Adrenal gland (tissue), 19 donors: Measurements from ENCODE around the gene DGCR8. TPM values are rescaled to one million over a fixed set of nuclear protein-coding genes. Genes with fewer than 3 reads are reported as not detected.

Source experiments
- DNase-seq, 7 donors: peaks; one replicate each; pipeline ENCODE4 v3.0.0-alpha.2; 2019 to 2020
- H3K27ac ChIP-seq, 5 donors: fragments of 200-600 bp; sonication (generic) in 4 of 5; 1 replicate in 3 of 5; 2 replicates in 2 of 5; pipeline versions ENCODE4 v1.5.1 to v1.8.0; 2016 to 2020; ENCODE audit warnings: mild to moderate bottlenecking in 1 of 5
- H3K27me3 ChIP-seq: fragments of 200-600 bp; 2 replicates; pipeline ENCODE4 v1.8.0; 2021
- H3K36me3 ChIP-seq, 2 donors: fragments of 200-600 bp; replicated peaks in 1 of 2; 1 replicate in 1 of 2; 2 replicates in 1 of 2; pipeline versions ENCODE4 v1.5.1 to v1.8.0; 2018 to 2022
- H3K4me1 ChIP-seq, 2 donors: fragments of 200-600 bp; replicated peaks in 1 of 2; 1 replicate in 1 of 2; 2 replicates in 1 of 2; pipeline versions ENCODE4 v1.5.1 to v1.8.0; 2018 to 2021
- H3K4me3 ChIP-seq, 4 donors: fragments of 200-600 bp; sonication (generic) in 3 of 4; one replicate each; pipeline ENCODE4 v1.5.1; 2016 to 2018
- H3K9me3 ChIP-seq, 3 donors: fragments of 200-600 bp; sonication (generic) in 1 of 3; replicated peaks in 1 of 3; 1 replicate in 2 of 3; 2 replicates in 1 of 3; pipeline versions ENCODE4 v1.5.1 to v1.8.0; 2016 to 2021
- POLR2A ChIP-seq, 2 donors: fragments of 450-650 bp; IDR thresholded peaks; one replicate each; pipeline ENCODE4 v1.6.1; 2017; ENCODE audit warnings: antibody characterized with exemption in 2 of 2, mild to moderate bottlenecking in 2 of 2, moderate library complexity in 1 of 2
- WGBS, 4 donors: extraction: QIAGEN DNeasy Blood & Tissue Kit in 2 of 4; methylation state at CpG; one replicate each; pipeline versions ENCODE4 v1.1.5 to v1.1.7; 2013 to 2017; 5-methylcytosine and 5-hydroxymethylcytosine counted together
- intact Hi-C, 2 donors: fragments of 100-400 bp; cut with DNase I; formaldehyde crosslinking; loops; one replicate each; pipeline versions ENCODE4 v1.14.1 to v1.15.0; 2022 to 2023
- long read RNA-seq, 10 donors: library from polyadenylated mRNA in 3 of 10; unstranded in 2 of 10; stranded (forward) in 1 of 10; transcript quantifications; one replicate each; pipeline ENCODE4 v2.0.0 and lab custom pipeline, GENCODE V29; 2021 to 2026
- polyA plus RNA-seq, 3 donors: library from polyadenylated mRNA; stranded (reverse); fragments of 200-250 nt in 2 of 3; fragments of 350-450 nt in 1 of 3; fragmentation: Illumina TruSeq in 1 of 3; extraction: RNeasy Lipid Tissue Mini Kit (QIAGEN cat#74804) in 1 of 3; gene quantifications; one replicate each; pipeline ENCODE4 v1.2.3, GENCODE V29; 2013 to 2014
- total RNA-seq, 9 donors: library from RNA; depleted of rRNA in 4 of 9; stranded (reverse); fragments of >200 nt in 4 of 9; fragments of 120-200 nt in 1 of 9; fragmentation: NEBNext Ultra II Directional in 1 of 9; extraction: Animal tissue kit (Norgen Biotek cat#: 25700) in 1 of 9; gene quantifications; one replicate each; pipeline versions ENCODE4 v1.1.0 to v1.2.4, GENCODE V29; 2013 to 2023
- TF ChIP-seq, protein P1 (sequence below), 6 experiments: fragments of 450-650 bp in 4 of 6; fragments of 200-600 bp in 2 of 6; sonication (generic) in 1 of 6; IDR thresholded peaks; 1 replicate in 5 of 6; 2 replicates in 1 of 6; pipeline versions ENCODE4 v1.5.1 to v1.8.0; 2016 to 2021; ENCODE audit warnings: antibody characterized with exemption in 6 of 6, mild to moderate bottlenecking in 2 of 6, moderate library complexity in 1 of 6
- donor health status: healthy with polysubstance abuse.
- donor health status: Bipolar disorder and iron deficiency.
- donor health status: DM: yes; HTN: yes; CAD: no.
- donor health status: DM: no; HTN: no; CAD: no.
- donor health status: DM: no; HTN: no; CAD: no.
- donor health status: DM: yes; HTN: yes; CAD: no.

The DGCR8 gene
- total RNA-seq (10 to 100 TPM in 8 of 9 donors, 1 to 10 TPM in 1; 7.2 to 32.2 (median 21.6) TPM), polyA plus RNA-seq (10 to 100 TPM; 16.3 to 31.0 (median 25.9) TPM)
- long read RNA-seq, donor 1, full-length matches to known transcripts, result 2 of 2 reads
- long read RNA-seq, donor 1, partial matches to known transcripts, result 0 of 2 reads
- long read RNA-seq, donor 1, other reads (novel, unspliced or antisense), result 0 of 2 reads
- long read RNA-seq, donor 2, partial matches to known transcripts, result 21 of 21 reads
- long read RNA-seq, donor 2, other reads (novel, unspliced or antisense), result 0 of 21 reads
- long read RNA-seq, donor 3, full-length matches to known transcripts, result 1 of 1 reads
- long read RNA-seq, donor 3, partial matches to known transcripts, result 0 of 1 reads
- long read RNA-seq, donor 3, other reads (novel, unspliced or antisense), result 0 of 1 reads
- long read RNA-seq, donor 4, partial matches to known transcripts, result 0 of 1 reads
- long read RNA-seq, donor 4, other reads (novel, unspliced or antisense), result 1 of 1 reads
- long read RNA-seq, donor 5, full-length matches to known transcripts, result 12 of 18 reads
- long read RNA-seq, donor 5, partial matches to known transcripts, result 1 of 18 reads
- long read RNA-seq, donor 5, other reads (novel, unspliced or antisense), result 5 of 18 reads
- long read RNA-seq, donor 6, full-length matches to known transcripts, result 2 of 5 reads
- long read RNA-seq, donor 6, partial matches to known transcripts, result 0 of 5 reads
- long read RNA-seq, donor 6, other reads (novel, unspliced or antisense), result 3 of 5 reads
- long read RNA-seq, donor 7, result 0 reads
- long read RNA-seq, donor 8, full-length matches to known transcripts, result 6 of 6 reads
- long read RNA-seq, donor 8, partial matches to known transcripts, result 0 of 6 reads
- long read RNA-seq, donor 8, other reads (novel, unspliced or antisense), result 0 of 6 reads
- long read RNA-seq, donor 9, result 0 reads
- long read RNA-seq, donor 10, partial matches to known transcripts, result 0 of 1 reads
- long read RNA-seq, donor 10, other reads (novel, unspliced or antisense), result 0 of 1 reads

DNA sequence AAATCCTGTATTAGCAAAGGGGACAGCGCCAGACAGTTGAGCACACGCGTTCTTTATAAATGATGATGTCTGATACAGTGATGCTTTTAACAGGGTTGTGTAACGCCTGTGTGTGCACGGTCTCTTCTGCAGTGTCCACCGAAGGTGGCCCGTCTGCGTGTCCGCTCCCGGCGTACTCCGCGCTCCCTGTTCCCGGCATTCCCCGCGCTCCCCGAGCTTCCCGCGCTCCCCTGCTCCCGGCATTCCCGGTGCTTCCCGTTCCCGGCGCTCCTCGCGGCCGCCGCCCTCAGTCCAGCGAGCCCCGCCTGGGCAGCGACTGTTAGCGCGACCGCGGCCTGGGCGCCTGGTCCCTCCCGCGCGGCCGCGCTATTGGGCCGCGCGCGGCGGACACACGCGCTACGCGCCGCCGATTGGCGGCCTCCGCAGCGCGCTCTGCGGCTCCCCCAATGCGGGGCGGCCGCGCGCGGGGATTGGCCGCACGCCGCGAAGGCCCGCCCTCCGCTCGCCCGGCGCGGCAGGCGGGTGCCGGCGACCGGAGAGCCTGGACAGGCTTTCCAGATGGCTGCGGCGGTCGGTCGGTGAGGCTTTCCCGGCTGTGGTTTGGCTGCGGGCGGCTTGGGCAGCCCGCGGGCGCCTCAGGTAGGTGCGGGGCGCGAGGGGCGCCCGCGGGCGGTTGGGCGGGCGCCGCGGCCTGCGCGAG lies at the start of gene DGCR8:
TSS of gene DGCR8 (plus strand) at position 497 of the 700 bp plus-strand sequence. CDS start 5,723 bp downstream, outside the sequence.
- no peaks in the 10 kb centered on the region for H3K9me3 ChIP-seq
- intact Hi-C loops, result loop anchor here in 1 of 2 donors (10.0 kb wide), 1 partner anchor 105 kb away; no protein-coding TSS in a partner anchor
- peak; percentile 92 to 96 (median 93) for DNase-seq
- H3K4me3 ChIP-seq, result peak within 1 kb of the TSS in 3 of 4 donors; percentile 62 to 81 (median 79)
- H3K27ac ChIP-seq, result peak within 1 kb of the TSS; percentile 60 to 96 (median 86)
- no peaks in the 10 kb centered on the region for H3K27me3 ChIP-seq
- H3K36me3 ChIP-seq, result no peaks in the 10 kb centered on the region
- peaks cover 11 to 43% of the 10 kb centered on the region in 2 donors for H3K4me1 ChIP-seq
- TF ChIP-seq POLR2A (IDR thresholded peaks at IDR 0.05), result peak; percentile 19 to 51
- TF ChIP-seq, protein P1, sequence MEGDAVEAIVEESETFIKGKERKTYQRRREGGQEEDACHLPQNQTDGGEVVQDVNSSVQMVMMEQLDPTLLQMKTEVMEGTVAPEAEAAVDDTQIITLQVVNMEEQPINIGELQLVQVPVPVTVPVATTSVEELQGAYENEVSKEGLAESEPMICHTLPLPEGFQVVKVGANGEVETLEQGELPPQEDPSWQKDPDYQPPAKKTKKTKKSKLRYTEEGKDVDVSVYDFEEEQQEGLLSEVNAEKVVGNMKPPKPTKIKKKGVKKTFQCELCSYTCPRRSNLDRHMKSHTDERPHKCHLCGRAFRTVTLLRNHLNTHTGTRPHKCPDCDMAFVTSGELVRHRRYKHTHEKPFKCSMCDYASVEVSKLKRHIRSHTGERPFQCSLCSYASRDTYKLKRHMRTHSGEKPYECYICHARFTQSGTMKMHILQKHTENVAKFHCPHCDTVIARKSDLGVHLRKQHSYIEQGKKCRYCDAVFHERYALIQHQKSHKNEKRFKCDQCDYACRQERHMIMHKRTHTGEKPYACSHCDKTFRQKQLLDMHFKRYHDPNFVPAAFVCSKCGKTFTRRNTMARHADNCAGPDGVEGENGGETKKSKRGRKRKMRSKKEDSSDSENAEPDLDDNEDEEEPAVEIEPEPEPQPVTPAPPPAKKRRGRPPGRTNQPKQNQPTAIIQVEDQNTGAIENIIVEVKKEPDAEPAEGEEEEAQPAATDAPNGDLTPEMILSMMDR (IDR thresholded peaks at IDR 0.05), result no peak
- WGBS, 4 donors, result 0 to 1% (median 0%) methylated on average over 4 to 99 of the region's 100 CpGs; no CpG with 5 or more reads in 1 of the 4 donors

DNA sequence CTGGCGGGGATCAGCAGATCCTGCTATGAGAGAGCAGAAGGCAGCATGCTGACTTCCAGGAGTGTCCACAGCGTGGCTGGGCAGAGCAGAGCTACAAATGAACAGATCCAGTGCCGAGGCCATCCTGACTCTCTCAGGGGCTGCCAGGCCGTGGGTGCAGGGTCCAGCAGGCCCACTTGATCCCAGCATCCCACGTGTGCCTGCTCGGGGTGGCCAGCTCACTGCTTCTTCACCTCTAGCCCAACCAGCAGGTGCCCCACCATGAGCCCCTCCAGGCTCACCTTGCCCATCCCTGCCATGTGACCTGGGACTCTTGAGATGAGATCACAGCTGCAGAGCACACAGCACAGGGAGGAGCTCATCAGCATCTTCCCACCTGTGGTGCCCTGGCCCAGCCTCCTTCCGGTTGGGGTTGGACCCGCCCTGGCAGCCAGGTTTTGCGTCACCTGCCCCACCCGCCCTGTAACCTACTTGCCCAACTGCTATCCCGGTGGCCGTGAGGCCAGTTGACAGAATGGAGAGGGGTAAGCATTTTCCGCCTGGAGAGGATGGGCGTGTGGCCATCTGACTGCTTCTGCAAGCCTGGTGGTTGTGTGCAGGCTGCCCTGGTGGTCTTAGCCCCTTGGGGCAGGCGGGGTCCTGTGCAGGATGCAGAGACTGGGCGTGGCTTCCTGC lies 48.2 kb upstream of the DGCR8 start:
- intact Hi-C loops, result no loop called here
- Histone ChIP-seq H3K27me3 (no peaks in the 10 kb centered on the region), H3K9me3 (no peaks in the 10 kb centered on the region), H3K4me3 (no peak overlapping the region), H3K36me3 (peaks cover 0 to 6% of the 10 kb centered on the region in 2 donors), H3K27ac (peak overlapping the region in 3 of 5 donors; percentile 71 to 85 (median 82)), H3K4me1 (peaks cover 23 to 39% of the 10 kb centered on the region in 2 donors)
- 90 to 100% (median 96%) methylated on average over 2 to 16 of the region's 16 CpGs for WGBS, 4 donors
- no peak for TF ChIP-seq POLR2A (IDR thresholded peaks at IDR 0.05)
- TF ChIP-seq, protein P1 (IDR thresholded peaks at IDR 0.05), result no peak
- DNase-seq, result no peak

DNA sequence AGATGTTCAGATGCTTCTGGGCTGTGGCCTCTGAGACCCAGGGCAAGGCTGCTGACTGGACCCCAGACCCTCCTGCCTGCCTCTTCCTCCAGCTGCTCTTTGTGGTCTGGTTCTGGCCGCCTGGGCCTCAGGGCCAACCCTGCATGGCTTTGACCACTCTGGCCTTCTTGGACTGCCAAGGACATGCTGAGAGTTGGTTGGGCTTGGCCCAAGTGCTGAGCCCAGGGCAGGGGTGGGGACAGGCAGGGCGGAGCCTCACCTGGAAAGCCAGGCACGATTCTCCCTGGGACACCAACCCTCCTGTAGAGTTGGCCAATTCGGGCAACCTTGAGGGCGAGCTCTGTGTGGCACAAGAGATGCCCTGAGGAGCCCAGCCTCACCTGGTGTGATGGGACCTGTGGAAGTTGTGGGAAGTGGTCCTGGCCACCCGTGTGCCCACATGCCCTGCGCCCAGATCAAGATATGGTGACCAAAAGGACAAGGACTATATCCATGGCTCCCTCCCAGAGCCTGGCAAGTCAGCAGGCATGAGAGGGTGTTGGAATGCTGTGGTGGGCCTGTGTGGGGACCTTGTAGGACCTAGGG lies 47.5 kb upstream of the DGCR8 start:
- DNase-seq, result peak in 3 of 7 donors; percentile 36 to 57 (median 56)
- Histone ChIP-seq H3K27ac (peak overlapping the region; percentile 22 to 85 (median 78)), H3K9me3 (no peaks in the 10 kb centered on the region), H3K36me3 (peaks cover 0 to 6% of the 10 kb centered on the region in 2 donors), H3K27me3 (no peaks in the 10 kb centered on the region), H3K4me3 (no peak overlapping the region), H3K4me1 (peaks cover 23 to 39% of the 10 kb centered on the region in 2 donors)
- TF ChIP-seq POLR2A (IDR thresholded peaks at IDR 0.05), result no peak
- TF ChIP-seq, protein P1 (IDR thresholded peaks at IDR 0.05), result no peak
- 59 to 100% (median 75%) methylated on average over 1 to 7 of the region's 7 CpGs for WGBS, 4 donors
- intact Hi-C loops, result no loop called here
